Kidney epithelial cell (primary cell): ENCODE results near the gene NDUFA13. TPM values are rescaled to one million over a fixed set of nuclear protein-coding genes. Genes with fewer than 3 reads are reported as not detected.

ENCODE experiments used
- DNase-seq: peaks from one replicate; pipeline ENCODE4 v3.0.0-alpha.2; 2010; ENCODE audit warnings: low read depth
- H3K27me3 ChIP-seq: 2 replicates; pipeline ENCODE4 v1.6.0; 2011; ENCODE audit warnings: low read length; ENCODE audit not compliant: control insufficient read depth, insufficient read depth
- H3K36me3 ChIP-seq: 2 replicates; pipeline ENCODE4 v1.5.1; 2011; ENCODE audit warnings: low read length; ENCODE audit not compliant: control insufficient read depth, insufficient read depth
- H3K4me3 ChIP-seq: 2 replicates; pipeline ENCODE4 v1.5.1; 2011; ENCODE audit warnings: low read depth, mild to moderate bottlenecking, control low read depth, low read length
- total RNA-seq: library from RNA; depleted of rRNA; stranded (reverse); fragments of >200 nt; gene quantifications from 2 replicates; pipeline ENCODE4 v1.2.3, GENCODE V29; 2015
- TF ChIP-seq, protein P1 (sequence below): IDR thresholded peaks from 2 replicates; pipeline ENCODE4 v1.5.1; 2011; ENCODE audit warnings: mild to moderate bottlenecking, moderate library complexity, low read length, control low read depth, inconsistent platforms; ENCODE audit not compliant: insufficient read depth, poor library complexity, severe bottlenecking

The NDUFA13 gene
- total RNA-seq, 1 donor from 2014 or later: 58.8 TPM

DNA sequence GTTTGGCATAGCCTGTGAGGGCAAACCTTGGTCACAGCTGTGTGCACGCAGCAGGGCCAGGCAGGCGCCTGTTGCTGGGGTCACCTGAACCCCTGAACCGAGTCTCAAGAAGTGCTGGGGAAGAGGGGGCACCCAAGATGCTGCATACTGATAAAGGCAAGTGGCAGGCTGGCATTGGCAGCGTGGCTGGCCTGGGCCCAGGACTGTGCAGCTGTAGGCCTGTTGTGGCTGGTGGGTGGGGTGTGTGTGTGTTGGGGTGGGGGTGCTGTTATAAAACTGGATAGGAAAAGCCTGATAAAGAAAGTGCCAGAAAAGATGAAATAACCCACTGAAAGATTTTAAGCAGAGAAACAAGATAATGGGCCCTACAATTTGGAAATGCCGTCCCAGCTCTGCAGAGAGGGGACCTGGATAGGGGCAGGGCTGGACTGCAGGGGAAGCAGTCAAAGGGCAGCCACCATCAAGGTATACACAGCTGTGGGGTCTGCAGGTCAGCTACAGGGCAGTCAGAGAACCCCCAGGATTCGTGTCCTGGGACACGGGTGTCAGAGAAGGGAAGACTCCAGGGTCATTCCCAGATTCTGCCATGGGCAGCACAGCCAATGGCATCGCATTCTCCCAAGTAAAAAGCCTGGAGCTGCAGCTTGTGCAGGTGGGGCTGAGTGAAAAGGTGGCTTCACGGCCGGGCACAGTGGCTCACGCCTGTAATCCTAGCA, 55.2 kb downstream of the NDUFA13 start:
- DNase-seq: no peak
- Histone ChIP-seq H3K27me3 (no peaks in the 10 kb centered on the region), H3K4me3 (no peak overlapping the region), H3K36me3 (no peaks in the 10 kb centered on the region)
- TF ChIP-seq, protein P1, sequence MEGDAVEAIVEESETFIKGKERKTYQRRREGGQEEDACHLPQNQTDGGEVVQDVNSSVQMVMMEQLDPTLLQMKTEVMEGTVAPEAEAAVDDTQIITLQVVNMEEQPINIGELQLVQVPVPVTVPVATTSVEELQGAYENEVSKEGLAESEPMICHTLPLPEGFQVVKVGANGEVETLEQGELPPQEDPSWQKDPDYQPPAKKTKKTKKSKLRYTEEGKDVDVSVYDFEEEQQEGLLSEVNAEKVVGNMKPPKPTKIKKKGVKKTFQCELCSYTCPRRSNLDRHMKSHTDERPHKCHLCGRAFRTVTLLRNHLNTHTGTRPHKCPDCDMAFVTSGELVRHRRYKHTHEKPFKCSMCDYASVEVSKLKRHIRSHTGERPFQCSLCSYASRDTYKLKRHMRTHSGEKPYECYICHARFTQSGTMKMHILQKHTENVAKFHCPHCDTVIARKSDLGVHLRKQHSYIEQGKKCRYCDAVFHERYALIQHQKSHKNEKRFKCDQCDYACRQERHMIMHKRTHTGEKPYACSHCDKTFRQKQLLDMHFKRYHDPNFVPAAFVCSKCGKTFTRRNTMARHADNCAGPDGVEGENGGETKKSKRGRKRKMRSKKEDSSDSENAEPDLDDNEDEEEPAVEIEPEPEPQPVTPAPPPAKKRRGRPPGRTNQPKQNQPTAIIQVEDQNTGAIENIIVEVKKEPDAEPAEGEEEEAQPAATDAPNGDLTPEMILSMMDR: no peak

DNA sequence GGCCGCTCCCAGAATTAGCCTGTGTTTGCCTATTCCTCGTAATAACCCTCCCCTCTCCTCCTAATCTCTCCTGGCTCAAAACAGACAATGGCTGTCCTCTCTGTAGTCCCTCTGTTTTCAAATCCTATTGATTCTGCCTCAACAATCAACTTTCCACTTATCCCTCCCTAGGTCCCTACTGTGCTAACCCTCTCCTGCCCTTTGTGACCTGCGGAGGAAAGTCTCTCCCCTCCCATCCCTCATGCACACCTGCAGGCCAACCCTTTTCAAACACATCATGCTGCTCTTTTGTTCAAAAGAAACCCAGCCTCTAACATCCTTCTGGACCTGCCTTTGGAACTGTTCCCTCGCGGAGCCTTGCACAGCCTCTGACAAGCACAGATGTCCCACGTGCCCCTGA, 59.4 kb downstream of the NDUFA13 start:
- TF ChIP-seq, protein P1: no peak
- H3K27me3 ChIP-seq: no peaks in the 10 kb centered on the region

More for the DNA sequence above, 59.4 kb downstream of the NDUFA13 start:
- Histone ChIP-seq H3K4me3 (no peak overlapping the region), H3K36me3 (no peaks in the 10 kb centered on the region)
- no peak for DNase-seq

Other genes starting within 250 kb of the NDUFA13 start
- gene TM6SF2, start 242.9 kb upstream of the NDUFA13 start, total RNA-seq: 0.42 and 1.1 TPM in 2 replicates
- gene SUGP1, start 195.7 kb upstream of the NDUFA13 start, total RNA-seq: 44.0 and 47.9 TPM in 2 replicates
- 28.2 and 31.7 TPM in 2 replicates for gene MAU2, start 195.4 kb upstream of the NDUFA13 start, total RNA-seq
- gene GATAD2A, start 110.5 kb upstream of the NDUFA13 start, total RNA-seq: 90.7 and 304 TPM in 2 replicates
- gene TSSK6, start 677 bp upstream of the NDUFA13 start, total RNA-seq: 3.4 and 6.4 TPM in 2 replicates
- gene YJEFN3, start 12.7 kb downstream of the NDUFA13 start, total RNA-seq: 2.1 and 4.3 TPM in 2 replicates
- gene CILP2, start 22.0 kb downstream of the NDUFA13 start, total RNA-seq: 0.07 TPM in 1 of 2 replicates, not detected in the other
- 0.41 and 1.7 TPM in 2 replicates for gene PBX4, start 102.5 kb downstream of the NDUFA13 start, total RNA-seq
- gene LPAR2, start 112.0 kb downstream of the NDUFA13 start, total RNA-seq: 19.2 and 30.5 TPM in 2 replicates
- gene GMIP, start 127.4 kb downstream of the NDUFA13 start, total RNA-seq: 6.3 and 18.3 TPM in 2 replicates
- gene ATP13A1, start 147.5 kb downstream of the NDUFA13 start, total RNA-seq: 76.9 and 186 TPM in 2 replicates
- 4.9 and 5.3 TPM in 2 replicates for gene ZNF101, start 152.6 kb downstream of the NDUFA13 start, total RNA-seq
- 2.7 and 4.0 TPM in 2 replicates for gene ZNF14, start 216.9 kb downstream of the NDUFA13 start, total RNA-seq